Astrocyte (in vitro differentiated cells and primary cell): ENCODE results near the gene NADK.

Experiments
- EZH2 ChIP-seq: IDR thresholded peaks from 2 replicates; pipeline ENCODE4 v1.6.1; 2012; ENCODE audit warnings: mild to moderate bottlenecking, low read length, inconsistent platforms; ENCODE audit not compliant: insufficient read depth
- TF ChIP-seq, protein P1 (sequence below): IDR thresholded peaks from 2 replicates; pipeline ENCODE4 v1.5.1; 2011; ENCODE audit warnings: low read depth, mild to moderate bottlenecking, inconsistent platforms, low read length, moderate library complexity; ENCODE audit not compliant: insufficient read depth

DNA sequence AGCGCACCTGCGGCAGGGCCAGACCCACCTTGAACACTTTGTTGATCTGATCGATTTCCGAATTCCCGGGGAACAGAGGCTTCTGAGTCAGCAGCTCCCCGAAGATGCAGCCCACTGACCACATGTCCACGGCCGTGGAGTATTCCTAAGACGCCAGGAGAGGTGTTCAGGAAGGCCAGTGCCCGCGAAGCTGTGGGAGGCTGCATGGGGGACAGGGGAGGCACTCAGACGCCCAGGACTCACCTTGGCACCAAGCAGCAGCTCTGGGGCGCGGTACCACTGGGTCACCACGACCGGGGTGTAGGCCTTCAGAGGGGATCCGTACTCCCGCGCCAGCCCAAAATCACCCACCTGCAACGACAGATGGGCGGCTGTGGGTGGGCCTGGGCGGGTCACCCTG, 74.5 kb downstream of the NADK start:
- TF ChIP-seq, protein P1, sequence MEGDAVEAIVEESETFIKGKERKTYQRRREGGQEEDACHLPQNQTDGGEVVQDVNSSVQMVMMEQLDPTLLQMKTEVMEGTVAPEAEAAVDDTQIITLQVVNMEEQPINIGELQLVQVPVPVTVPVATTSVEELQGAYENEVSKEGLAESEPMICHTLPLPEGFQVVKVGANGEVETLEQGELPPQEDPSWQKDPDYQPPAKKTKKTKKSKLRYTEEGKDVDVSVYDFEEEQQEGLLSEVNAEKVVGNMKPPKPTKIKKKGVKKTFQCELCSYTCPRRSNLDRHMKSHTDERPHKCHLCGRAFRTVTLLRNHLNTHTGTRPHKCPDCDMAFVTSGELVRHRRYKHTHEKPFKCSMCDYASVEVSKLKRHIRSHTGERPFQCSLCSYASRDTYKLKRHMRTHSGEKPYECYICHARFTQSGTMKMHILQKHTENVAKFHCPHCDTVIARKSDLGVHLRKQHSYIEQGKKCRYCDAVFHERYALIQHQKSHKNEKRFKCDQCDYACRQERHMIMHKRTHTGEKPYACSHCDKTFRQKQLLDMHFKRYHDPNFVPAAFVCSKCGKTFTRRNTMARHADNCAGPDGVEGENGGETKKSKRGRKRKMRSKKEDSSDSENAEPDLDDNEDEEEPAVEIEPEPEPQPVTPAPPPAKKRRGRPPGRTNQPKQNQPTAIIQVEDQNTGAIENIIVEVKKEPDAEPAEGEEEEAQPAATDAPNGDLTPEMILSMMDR, result no peak
- TF ChIP-seq EZH2, result no peak
